Left lung (tissue), 10 donors: Measurements from ENCODE around the gene C1QTNF8. TPM values are rescaled to one million over a fixed set of nuclear protein-coding genes. Genes with fewer than 3 reads are reported as not detected.

ENCODE experiments used
- ATAC-seq: fragments of 200-7000 bp; cut with Tn5 transposase; one replicate; pipeline ENCODE4 v1.9.1; 2020; ENCODE audit warnings: moderate library complexity
- DNase-seq, 4 donors: peaks; one replicate each; pipeline ENCODE4 v3.0.0-alpha.2; 2013 to 2020
- H3K27ac ChIP-seq, 2 donors: fragments of 200-600 bp; sonication (generic) in 1 of 2; one replicate each; pipeline versions ENCODE4 v1.5.0 to v1.8.0; 2020 to 2021
- H3K27me3 ChIP-seq, 2 donors: fragments of 200-600 bp; sonication (generic) in 1 of 2; one replicate each; pipeline versions ENCODE4 v1.5.0 to v1.8.0; 2020 to 2021
- H3K36me3 ChIP-seq, 2 donors: fragments of 200-600 bp; sonication (generic) in 1 of 2; one replicate each; pipeline versions ENCODE4 v1.5.0 to v1.8.0; 2020 to 2021
- H3K4me1 ChIP-seq, 2 donors: fragments of 200-600 bp; one replicate each; pipeline ENCODE4 v1.8.0; 2021
- H3K4me3 ChIP-seq, 2 donors: fragments of 200-600 bp; sonication (generic) in 1 of 2; one replicate each; pipeline versions ENCODE4 v1.5.0 to v1.8.0; 2020 to 2021; ENCODE audit warnings: mild to moderate bottlenecking in 1 of 2
- H3K9me3 ChIP-seq, 2 donors: fragments of 200-600 bp; sonication (generic) in 1 of 2; one replicate each; pipeline versions ENCODE4 v1.5.0 to v1.8.0; 2020 to 2021
- CTCF ChIP-seq, 2 donors: fragments of 200-600 bp; sonication (generic) in 1 of 2; IDR thresholded peaks; one replicate each; pipeline versions ENCODE4 v1.5.0 to v1.8.0; 2021; ENCODE audit warnings: antibody characterized with exemption in 2 of 2
- intact Hi-C, 2 donors: fragments of 100-400 bp; cut with DNase I; formaldehyde crosslinking; loops; one replicate each; pipeline versions ENCODE4 v1.11.2 to v1.14.2; 2022
- polyA plus RNA-seq, 6 donors: library from polyadenylated mRNA; unstranded; fragments of 120-200 nt; gene quantifications; one replicate each; pipeline ENCODE4 v1.2.1, GENCODE V29; 2013; ENCODE audit not compliant: insufficient read length in 6 of 6
- total RNA-seq, 2 donors: library from RNA; stranded (reverse); fragmentation: NEBNext Ultra II Directional; extraction: Animal tissue kit (Norgen Biotek cat#: 25700); gene quantifications; one replicate each; pipeline ENCODE4 v1.2.1, GENCODE V29; 2021
- donor health status: DM: no; HTN: yes; CAD: no.
- donor health status: DM: no; HTN: no; CAD: no.

The C1QTNF8 gene
- total and polyA plus RNA-seq, 8 donors = 0.10 to 0.23 (median 0.10) TPM; not detected in 5

DNA sequence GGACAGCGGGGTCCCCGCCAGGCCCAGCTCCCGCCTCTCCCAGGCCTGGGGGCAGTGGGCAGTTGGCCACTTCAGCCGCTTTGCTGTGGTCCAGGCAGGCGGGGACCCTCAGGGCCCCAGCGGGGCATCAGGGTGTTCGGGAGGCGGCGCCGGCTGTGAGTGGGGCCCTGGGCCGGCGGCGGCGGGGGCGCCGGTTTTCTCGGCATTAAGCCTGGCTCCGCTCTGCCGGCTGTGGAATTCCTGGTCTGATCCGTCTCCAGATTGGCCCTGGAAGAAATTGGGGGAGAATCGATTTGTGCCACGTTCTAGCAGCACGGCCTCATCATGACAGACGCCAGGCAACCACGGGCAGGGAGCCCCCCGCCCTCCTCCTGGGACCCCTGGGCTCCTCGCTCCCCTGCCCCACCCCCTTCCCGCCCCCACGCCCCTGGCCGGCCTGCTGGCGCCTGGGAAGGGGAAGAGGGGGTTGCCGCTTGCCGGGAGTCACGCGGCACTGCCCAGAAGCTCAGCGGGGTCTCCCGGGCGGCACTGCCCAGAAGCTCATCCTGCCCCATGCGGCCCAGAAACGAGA is 52.1 kb downstream of the C1QTNF8 start:
- H3K9me3 ChIP-seq = peaks cover 0 to 3% of the 10 kb centered on the region in 2 donors
- H3K36me3 ChIP-seq = no peaks in the 10 kb centered on the region
- DNase-seq (peak in 1 of 4 donors; percentile 12), ATAC-seq (no peak)
- TF ChIP-seq CTCF (IDR thresholded peaks at IDR 0.05) = no peak
- peaks cover 6 to 86% of the 10 kb centered on the region in 2 donors for H3K27me3 ChIP-seq
- H3K27ac ChIP-seq = no peak overlapping the region
- intact Hi-C loops = no loop called here
- H3K4me1 ChIP-seq = no peaks in the 10 kb centered on the region
- H3K4me3 ChIP-seq = no peak overlapping the region

DNA sequence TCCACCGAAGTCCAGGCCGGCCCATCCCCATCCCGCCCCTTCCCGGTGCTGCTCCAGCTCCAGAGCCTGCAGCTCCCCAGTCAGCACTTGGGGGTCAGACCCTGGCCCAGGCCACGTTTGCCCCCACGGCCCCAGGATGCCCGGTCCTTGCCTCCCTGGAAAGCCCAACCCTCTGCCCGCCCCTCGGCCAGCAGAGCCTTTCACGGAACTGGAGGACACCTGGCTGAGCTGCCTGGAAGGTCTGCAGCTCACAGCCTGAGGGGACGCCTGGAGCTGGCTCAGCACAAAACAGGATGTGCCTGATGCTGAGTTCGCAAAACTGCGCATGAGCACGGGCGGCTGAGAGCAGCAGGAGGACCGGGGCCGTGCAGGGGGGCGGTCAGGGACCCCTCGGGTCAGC is 53.2 kb downstream of the C1QTNF8 start:
- H3K27ac ChIP-seq = no peak overlapping the region
- H3K4me3 ChIP-seq = no peak overlapping the region
- intact Hi-C loops = no loop called here
- DNase-seq = peak in 1 of 4 donors; percentile 44
- H3K9me3 ChIP-seq = peaks cover 0 to 3% of the 10 kb centered on the region in 2 donors
- no peak for TF ChIP-seq CTCF (IDR thresholded peaks at IDR 0.05)
- H3K36me3 ChIP-seq = no peaks in the 10 kb centered on the region
- ATAC-seq = no peak
- peaks cover 6 to 86% of the 10 kb centered on the region in 2 donors for H3K27me3 ChIP-seq
- no peaks in the 10 kb centered on the region for H3K4me1 ChIP-seq

- no peaks in the 10 kb centered on the region for H3K36me3 ChIP-seq
- peaks cover 6 to 86% of the 10 kb centered on the region in 2 donors for H3K27me3 ChIP-seq
- no peak for TF ChIP-seq CTCF (IDR thresholded peaks at IDR 0.05)
- H3K27ac ChIP-seq = no peak overlapping the region
- DNase-seq (no peak), ATAC-seq (no peak)
- H3K9me3 ChIP-seq = peaks cover 0 to 3% of the 10 kb centered on the region in 2 donors
- H3K4me3 ChIP-seq = no peak overlapping the region
- no peaks in the 10 kb centered on the region for H3K4me1 ChIP-seq
- intact Hi-C loops = no loop called here
These were observed 53.8 kb downstream of the C1QTNF8 start for GRCh38 chr16:1042049-1042744.

GRCh38 chr16:1040346-1040745 is 55.7 kb downstream of the C1QTNF8 start:
- Histone ChIP-seq H3K27me3 (peaks cover 0 to 86% of the 10 kb centered on the region in 2 donors), H3K9me3 (peaks cover 0 to 3% of the 10 kb centered on the region in 2 donors), H3K27ac (no peak overlapping the region), H3K36me3 (no peaks in the 10 kb centered on the region), H3K4me1 (no peaks in the 10 kb centered on the region), H3K4me3 (no peak overlapping the region)
- ATAC-seq (no peak), DNase-seq (no peak)
- intact Hi-C loops = no loop called here
- TF ChIP-seq CTCF (IDR thresholded peaks at IDR 0.05) = no peak

- intact Hi-C loops = no loop called here
- no peak overlapping the region for H3K27ac ChIP-seq
- DNase-seq (no peak), ATAC-seq (no peak)
- H3K9me3 ChIP-seq = peaks cover 0 to 3% of the 10 kb centered on the region in 2 donors
- no peaks in the 10 kb centered on the region for H3K4me1 ChIP-seq
- no peak overlapping the region for H3K4me3 ChIP-seq
- no peak for TF ChIP-seq CTCF (IDR thresholded peaks at IDR 0.05)
- H3K36me3 ChIP-seq = no peaks in the 10 kb centered on the region
- H3K27me3 ChIP-seq = peaks cover 0 to 84% of the 10 kb centered on the region in 2 donors
These were observed 56.3 kb downstream of the C1QTNF8 start for GRCh38 chr16:1039762-1040161.
